GM19043 (cell line): ENCODE measurements around the gene MBOAT1.
"Not testable (repeated sequence)": the region's sequence is repeated elsewhere in the genome, so short reads cannot be mapped to it uniquely, and the experiment has no call there.

Experiments
- ATAC-seq: cut with Tn5 transposase; IDR thresholded peaks from one replicate; pipeline ENCODE4 v1.9.1; 2021; ENCODE audit warnings: low read depth; ENCODE audit not compliant: unreplicated experiment

The MBOAT1 gene

DNA sequence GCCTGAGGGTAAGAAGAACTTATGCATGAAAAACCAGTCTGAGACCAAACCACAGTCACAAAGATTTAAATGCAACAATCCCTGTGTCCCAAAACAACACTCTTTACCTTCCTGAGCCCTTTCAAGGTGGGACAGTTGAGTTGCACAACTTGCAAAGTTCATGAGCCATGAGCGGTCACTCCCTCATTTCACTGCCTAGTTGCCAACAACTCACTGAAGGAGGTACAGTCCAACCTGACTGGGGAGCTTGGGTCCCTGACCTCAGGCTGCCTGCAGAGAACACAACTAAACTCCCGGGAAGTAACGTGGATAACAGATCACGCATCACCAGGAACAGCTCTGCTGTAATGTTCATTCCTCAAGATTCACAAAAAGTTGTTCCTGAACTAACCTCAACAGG, 69.4 kb downstream of the MBOAT1 start:
- no peak for ATAC-seq

DNA sequence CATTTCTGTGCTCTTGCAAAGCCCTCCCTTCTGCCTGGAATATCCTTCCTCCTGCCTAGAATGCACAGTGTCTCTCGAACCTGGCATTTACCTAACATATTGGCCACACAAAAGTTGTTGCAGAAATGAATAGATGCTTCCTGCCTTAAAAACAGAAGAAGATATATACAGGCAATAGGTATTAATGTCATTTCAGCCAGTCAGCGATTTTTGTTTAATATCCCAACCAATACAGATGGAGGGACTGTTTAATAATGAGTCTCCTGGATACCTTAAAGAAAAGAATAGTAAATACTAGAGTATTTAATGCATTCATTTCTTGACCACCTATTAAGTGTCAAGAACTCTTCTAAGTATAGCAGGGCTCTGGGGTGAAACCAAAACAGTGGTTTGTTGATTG, 70.3 kb downstream of the MBOAT1 start:
- ATAC-seq, result no peak

DNA sequence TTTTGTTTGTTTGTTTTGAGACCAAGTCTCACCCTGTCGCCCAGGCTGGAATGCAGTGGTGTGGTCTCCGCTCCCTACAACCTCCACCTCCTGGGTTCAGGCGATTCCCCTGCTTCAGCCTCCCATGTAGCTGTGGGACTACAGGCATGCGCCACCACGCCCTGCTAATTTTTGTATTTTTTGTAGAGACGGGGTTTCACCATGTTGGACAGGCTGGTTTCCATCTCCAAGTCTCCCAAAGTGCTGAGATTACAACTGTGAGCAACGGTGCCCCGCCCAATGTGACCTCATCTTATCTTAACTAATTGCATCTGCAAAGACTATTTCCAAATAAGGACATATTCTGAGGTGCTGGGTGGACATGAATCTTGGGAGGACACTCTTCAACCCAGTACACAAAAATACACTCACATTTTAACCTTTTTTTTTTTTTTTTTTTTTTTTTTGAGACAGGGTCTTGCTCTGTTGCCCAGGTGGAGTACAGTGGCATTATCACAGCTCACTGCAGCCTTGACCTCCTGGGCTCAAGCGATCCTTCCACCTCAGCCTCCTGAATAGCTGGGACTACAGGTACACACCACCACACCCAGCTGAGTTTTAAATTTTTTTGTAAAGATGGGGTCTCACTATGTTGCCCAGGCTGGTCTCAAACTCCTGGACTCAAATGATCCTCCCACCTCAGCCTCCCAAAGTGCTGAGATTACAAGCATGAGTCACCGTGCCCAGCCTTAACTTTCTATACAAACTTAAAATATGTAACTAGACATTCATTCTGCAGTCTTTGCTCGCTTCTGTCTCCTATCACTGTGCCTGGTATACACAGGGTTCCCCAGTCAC, 72.9 kb downstream of the MBOAT1 start:
- not testable (repeated sequence) for ATAC-seq

- ATAC-seq, result no peak
These were observed 74.4 kb downstream of the MBOAT1 start for GRCh38 chr6:20137837-20138236.

DNA sequence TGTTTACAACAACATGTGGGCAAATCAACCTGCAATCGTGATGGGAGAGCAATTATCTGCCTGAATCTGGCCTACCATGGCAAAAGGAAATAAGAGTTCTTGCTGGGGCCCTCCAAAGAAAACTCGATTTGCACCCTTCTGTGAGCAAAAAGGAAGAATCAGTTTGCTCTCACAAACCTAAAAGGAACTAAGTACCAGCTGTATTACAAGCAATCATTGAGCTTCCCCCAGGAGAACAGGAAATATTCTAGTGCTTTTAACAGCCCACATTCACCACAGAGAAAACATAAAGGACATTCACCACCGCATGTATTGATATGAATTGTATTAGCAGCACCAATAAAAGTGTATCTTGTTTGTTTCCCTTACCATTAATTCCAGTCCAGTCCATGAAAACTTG, 75.0 kb downstream of the MBOAT1 start:
- ATAC-seq, result no peak

GRCh38 chr6:20135677-20136268, 76.5 kb downstream of the MBOAT1 start:
- ATAC-seq, result no peak

GRCh38 chr6:20134613-20135012, 77.7 kb downstream of the MBOAT1 start:
- no peak for ATAC-seq

- no peak for ATAC-seq
These were observed 82.8 kb downstream of the MBOAT1 start for GRCh38 chr6:20129290-20130088.

- ATAC-seq, result no peak
These were observed 84.3 kb downstream of the MBOAT1 start for GRCh38 chr6:20128018-20128417.

DNA sequence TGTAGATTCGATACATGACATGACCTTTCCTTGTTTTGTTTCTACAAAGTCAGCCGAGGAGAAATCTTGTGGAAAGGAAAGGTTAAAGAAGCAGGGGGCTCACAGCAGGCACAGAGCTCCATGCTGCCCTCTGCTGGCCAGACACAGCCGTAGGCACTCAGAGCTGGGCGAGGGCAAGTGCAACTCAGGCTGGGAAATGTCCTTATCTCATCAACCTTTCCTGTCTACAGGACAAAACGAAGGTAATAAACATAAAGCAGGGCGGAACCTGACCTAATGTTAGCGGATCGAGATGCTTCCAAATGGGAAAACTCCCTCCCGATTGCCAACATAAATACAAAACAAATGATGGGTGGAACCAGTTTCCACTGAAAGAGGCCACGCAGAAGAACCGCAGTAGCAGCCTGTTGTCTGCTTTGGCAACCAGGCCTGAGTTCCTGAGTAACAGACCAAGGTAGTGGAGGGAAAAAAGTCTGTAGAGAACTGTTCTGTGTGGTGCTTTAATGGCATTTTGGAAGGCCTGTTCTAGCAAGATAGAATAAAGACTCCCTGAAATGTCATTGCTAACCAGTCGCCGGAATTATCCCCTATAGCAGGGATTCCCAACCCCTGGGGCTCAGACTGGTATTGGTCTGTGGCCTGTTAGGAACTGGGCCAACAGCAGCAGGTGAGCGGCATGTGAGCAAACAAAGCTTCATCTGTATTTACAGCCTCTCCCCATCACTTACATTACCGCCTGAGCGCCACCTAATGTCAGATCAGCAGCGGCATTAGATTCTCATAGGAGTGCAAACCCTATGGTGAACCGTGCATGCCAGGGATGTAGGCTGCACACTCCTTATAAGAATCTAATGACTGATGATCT, 85.2 kb downstream of the MBOAT1 start:
- ATAC-seq, result peak; percentile 79

- ATAC-seq, result no peak
These were observed 86.0 kb downstream of the MBOAT1 start for GRCh38 chr6:20126102-20126752.

- ATAC-seq, result no peak
These were observed 87.7 kb downstream of the MBOAT1 start for GRCh38 chr6:20124545-20124944.

- ATAC-seq, result no peak
These were observed 92.8 kb downstream of the MBOAT1 start for GRCh38 chr6:20119485-20119884.

GRCh38 chr6:20118892-20119291, 93.4 kb downstream of the MBOAT1 start:
- ATAC-seq, result no peak

- peak; percentile 59 for ATAC-seq
These were observed 94.8 kb downstream of the MBOAT1 start for GRCh38 chr6:20117474-20117873.

GRCh38 chr6:20116792-20117191, 95.5 kb downstream of the MBOAT1 start:
- no peak for ATAC-seq

- no peak for ATAC-seq
These were observed 96.9 kb downstream of the MBOAT1 start for GRCh38 chr6:20115246-20115980.

DNA sequence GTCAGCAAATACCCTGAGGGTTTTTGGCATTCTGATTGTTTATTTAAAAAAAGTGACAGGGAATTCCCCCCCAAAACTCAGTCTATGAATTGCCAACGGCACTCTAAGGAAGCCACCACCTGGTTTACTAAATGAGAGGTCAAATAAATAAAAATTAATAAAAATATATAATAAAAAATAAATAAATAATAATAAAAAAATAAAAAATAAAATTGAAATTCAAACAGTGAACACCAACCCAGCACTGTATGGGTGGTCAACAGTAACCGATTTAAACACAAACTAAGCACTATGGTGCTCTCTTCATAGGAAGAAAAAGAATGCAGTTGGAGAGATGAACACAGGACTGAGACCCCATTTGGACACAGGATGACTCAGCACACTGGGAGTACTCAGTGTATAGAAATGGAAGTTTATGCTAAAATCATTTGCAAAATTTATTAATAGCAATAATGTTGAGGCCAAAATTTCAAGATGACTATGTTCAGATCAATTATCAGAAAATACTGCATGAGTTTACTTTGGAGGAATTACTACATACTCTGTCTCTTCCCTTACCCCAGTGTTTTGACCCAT, 98.5 kb downstream of the MBOAT1 start:
- no peak for ATAC-seq

GRCh38 chr6:20112841-20113240, 99.4 kb downstream of the MBOAT1 start:
- no peak for ATAC-seq
